Measurements from ENCODE around the gene RASGRP3. TPM values are rescaled to one million over a fixed set of nuclear protein-coding genes. Genes with fewer than 3 reads are reported as not detected.

RASGRP3 gene
- polyA plus RNA-seq, 2 of the 4 experiments (the other 2 are of a cell fraction) = 1.5 to 1.7 TPM

DNA sequence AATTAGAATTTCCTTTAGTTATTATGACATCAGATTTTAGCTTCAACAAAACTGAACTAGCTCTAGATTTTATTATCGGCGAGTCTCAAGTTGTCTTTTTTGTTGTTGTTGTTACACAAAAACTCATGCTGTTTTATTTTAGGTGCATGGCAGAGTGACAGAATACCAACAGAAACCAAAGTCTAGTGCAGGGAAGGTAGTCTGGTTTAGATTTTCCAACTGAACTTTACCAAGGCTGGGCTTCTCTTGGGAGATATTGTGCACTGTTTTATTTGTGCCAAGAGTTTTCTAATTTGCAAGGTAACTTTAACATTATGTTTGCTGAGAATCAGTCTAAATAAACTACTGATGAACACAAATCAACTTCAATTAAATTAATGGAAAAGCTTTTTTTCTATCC, 43.6 kb upstream of the RASGRP3 start (continued):
- TF ChIP-seq RAD21 (conservative IDR thresholded peaks at IDR 0.05 in 1 of 2, IDR thresholded peaks at IDR 0.05 in 1 of 2) = no peak
- no peak for TF ChIP-seq HOXA7 (CRISPR knock-in tag; IDR thresholded peaks at IDR 0.05)
- TF ChIP-seq CEBPB (IDR thresholded peaks at IDR 0.05) = no peak

DNA sequence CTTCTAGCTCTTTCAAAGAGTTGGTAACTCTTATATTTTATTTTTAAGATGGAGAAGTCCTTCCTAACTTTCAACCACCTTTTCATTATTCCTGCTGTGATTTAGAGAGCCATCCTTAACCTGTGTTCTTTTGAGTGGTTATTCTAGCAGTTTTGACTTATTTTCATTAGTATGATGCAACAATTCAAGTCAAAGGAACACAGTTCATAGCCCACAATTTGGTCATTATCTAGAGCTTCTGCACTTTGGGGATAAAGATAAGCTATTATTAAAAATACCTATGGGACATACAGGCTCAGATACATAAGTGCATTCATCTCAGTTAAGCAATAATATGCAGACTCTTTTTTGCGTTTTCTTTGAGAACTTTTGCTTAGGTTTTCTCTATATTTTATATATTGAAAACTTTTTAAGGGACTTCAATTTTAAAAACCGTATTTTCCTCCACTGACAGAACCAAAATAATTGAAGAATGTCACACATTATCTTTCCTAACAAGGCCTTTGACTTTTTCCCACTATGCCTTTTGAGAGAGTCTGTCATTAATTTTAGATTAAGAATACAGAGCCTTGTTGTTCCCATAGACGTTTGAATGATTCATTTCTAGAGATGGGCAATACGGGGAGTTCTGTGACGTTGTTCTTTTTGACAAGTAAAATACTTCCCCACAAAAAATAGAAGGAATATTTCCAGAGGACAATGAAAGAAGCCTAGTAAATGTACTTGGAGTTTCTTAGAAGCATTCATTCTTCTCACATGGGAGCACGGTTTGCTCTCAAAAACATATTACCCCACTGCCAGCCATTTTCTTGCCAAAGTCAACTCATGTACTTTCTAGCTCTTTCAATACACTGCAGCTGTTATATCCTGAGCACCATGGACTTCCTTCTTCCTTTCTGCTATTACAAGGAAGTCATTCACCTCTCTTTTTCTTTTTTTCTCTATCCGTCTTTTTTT, 42.9 kb upstream of the RASGRP3 start:
- H3K4me3 ChIP-seq = no peak overlapping the region
- no peak for DNase-seq (ENCODE audit: low read depth in 1 of 2, low spot score in 1 of 2)
- H3K27ac ChIP-seq = no peak overlapping the region
- FAIRE-seq = no peak
- no peak for ATAC-seq
- no peaks in the 10 kb centered on the region for H3K9me3 ChIP-seq
- ChIA-PET CTCF (interaction anchor here (0.6 to 5.1 kb wide), 7 partner anchors 8 to 789 kb away, joined by 3 to 30 read pairs (median 4); no protein-coding TSS in a partner anchor), POLR2A (no interaction called here)
- TF ChIP-seq HOXB5 (CRISPR knock-in tag; IDR thresholded peaks at IDR 0.05) (no peak), CHD2 (IDR thresholded peaks at IDR 0.05; ENCODE audit: low read length, partially characterized antibody) (no peak), JUN (IDR thresholded peaks at IDR 0.05) (no peak), FOXS1 (CRISPR knock-in tag; IDR thresholded peaks at IDR 0.05) (no peak), EHF (CRISPR knock-in tag; IDR thresholded peaks at IDR 0.05) (no peak), RAD21 (conservative IDR thresholded peaks at IDR 0.05 in 1 of 2, IDR thresholded peaks at IDR 0.05 in 1 of 2) (no peak), JUNB (IDR thresholded peaks at IDR 0.05) (no peak), KDM5A (IDR thresholded peaks at IDR 0.05) (no peak), CHD4 (IDR thresholded peaks at IDR 0.05; ENCODE audit: borderline replicate concordance) (no peak), HOXA7 (CRISPR knock-in tag; IDR thresholded peaks at IDR 0.05) (no peak), ZNF302 (CRISPR knock-in tag; IDR thresholded peaks at IDR 0.05) (no peak), SMC3 (IDR thresholded peaks at IDR 0.05) (no peak), BHLHE40 (IDR thresholded peaks at IDR 0.05; ENCODE audit: low read depth, low read length) (no peak)
- TF ChIP-seq, protein P1, sequence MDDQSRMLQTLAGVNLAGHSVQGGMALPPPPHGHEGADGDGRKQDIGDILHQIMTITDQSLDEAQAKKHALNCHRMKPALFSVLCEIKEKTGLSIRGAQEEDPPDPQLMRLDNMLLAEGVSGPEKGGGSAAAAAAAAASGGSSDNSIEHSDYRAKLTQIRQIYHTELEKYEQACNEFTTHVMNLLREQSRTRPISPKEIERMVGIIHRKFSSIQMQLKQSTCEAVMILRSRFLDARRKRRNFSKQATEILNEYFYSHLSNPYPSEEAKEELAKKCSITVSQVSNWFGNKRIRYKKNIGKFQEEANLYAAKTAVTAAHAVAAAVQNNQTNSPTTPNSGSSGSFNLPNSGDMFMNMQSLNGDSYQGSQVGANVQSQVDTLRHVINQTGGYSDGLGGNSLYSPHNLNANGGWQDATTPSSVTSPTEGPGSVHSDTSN (IDR thresholded peaks at IDR 0.05) = no peak
- no peak overlapping the region for H3K4me2 ChIP-seq
- peaks cover 13% of the 10 kb centered on the region for H3K4me1 ChIP-seq
- WGBS (ENCODE audit: missing lambda C conversion rate) = 88% methylated on average over 7 of the region's 7 CpGs

DNA sequence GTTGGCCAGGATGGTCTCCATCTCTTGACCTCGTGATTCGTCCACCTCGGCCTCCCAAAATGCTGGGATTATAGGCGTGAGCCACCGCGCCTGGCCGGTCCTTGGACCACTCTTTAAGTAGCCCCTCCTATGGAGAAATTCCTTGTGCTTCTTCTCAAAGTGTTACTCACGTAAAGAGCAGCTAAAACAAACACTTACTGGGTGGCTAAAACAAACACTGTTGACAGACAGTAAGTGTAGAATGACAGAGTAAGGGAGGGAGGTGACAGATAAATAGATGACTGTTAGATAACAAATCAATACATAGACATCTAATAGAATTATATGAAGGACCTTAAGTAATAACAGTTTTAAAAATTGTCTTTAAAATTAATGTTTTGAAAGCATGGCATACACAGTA, 40.9 kb upstream of the RASGRP3 start:
- TF ChIP-seq GATA3 (IDR thresholded peaks at IDR 0.05; ENCODE audit: borderline replicate concordance) (0 out of 2 replicates have a peak, but pooled peaks have one; percentile 34), RFX5 (IDR thresholded peaks at IDR 0.05) (no peak), TFCP2L1 (CRISPR knock-in tag; IDR thresholded peaks at IDR 0.05) (no peak)
- TF ChIP-seq, protein P2, sequence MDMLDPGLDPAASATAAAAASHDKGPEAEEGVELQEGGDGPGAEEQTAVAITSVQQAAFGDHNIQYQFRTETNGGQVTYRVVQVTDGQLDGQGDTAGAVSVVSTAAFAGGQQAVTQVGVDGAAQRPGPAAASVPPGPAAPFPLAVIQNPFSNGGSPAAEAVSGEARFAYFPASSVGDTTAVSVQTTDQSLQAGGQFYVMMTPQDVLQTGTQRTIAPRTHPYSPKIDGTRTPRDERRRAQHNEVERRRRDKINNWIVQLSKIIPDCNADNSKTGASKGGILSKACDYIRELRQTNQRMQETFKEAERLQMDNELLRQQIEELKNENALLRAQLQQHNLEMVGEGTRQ (IDR thresholded peaks at IDR 0.05) = no peak
- no peak overlapping the region for H3K4me3 ChIP-seq
- H3K9me3 ChIP-seq = no peaks in the 10 kb centered on the region
- H3K4me1 ChIP-seq = peaks cover 13% of the 10 kb centered on the region
- peak overlapping the region; percentile 18; the same call in 1 of the 3 replicates for H3K4me2 ChIP-seq
- WGBS (ENCODE audit: missing lambda C conversion rate) = 71% methylated on average over 8 of the region's 8 CpGs
- FAIRE-seq = no peak
- ChIA-PET POLR2A (no interaction called here), CTCF (interaction anchor here (0.9 to 1.2 kb wide), 4 partner anchors 22 to 147 kb away, joined by 3 to 4 read pairs (median 3); no protein-coding TSS in a partner anchor)
- no peak for ATAC-seq
- DNase-seq (ENCODE audit: low read depth in 1 of 2, low spot score in 1 of 2) = no peak
- H3K27ac ChIP-seq = no peak overlapping the region

DNA sequence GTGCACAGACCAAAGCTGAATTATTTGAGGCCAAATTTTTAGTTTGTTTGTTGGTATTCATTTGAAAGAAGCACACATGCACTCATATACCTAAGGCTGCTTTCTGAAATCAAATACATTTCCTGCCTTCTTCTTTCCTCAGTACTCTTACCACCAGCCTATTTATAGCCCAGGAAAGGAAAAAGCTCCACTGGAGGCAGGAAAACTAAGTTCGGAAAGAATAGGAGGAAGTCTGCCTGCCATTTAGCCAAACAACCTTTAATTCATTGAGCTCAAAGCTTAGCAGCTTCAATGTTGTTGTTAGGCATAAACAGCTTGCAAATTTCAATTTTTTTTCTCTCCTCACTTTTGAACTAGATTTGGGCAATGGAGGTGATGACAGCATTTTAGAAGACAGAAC, 40.4 kb upstream of the RASGRP3 start:
- Histone ChIP-seq H3K4me2 (peak overlapping the region; percentile 18; the same call in 1 of the 3 replicates), H3K4me1 (peaks cover 13% of the 10 kb centered on the region), H3K27ac (no peak overlapping the region), H3K9me3 (no peaks in the 10 kb centered on the region), H3K4me3 (no peak overlapping the region)
- FAIRE-seq (no peak), ATAC-seq (no peak), DNase-seq (ENCODE audit: low read depth in 1 of 2, low spot score in 1 of 2) (no peak)
- WGBS (ENCODE audit: missing lambda C conversion rate) = 70% methylated on average over 1 of the region's 1 CpG
- ChIA-PET CTCF (interaction anchor here (0.9 to 1.2 kb wide), 3 partner anchors 23 to 41 kb away, joined by 3 read pairs; no protein-coding TSS in a partner anchor), POLR2A (no interaction called here)
- TF ChIP-seq RAD21 (conservative IDR thresholded peaks at IDR 0.05 in 1 of 2, IDR thresholded peaks at IDR 0.05 in 1 of 2) (no peak), CBX8 (IDR thresholded peaks at IDR 0.05) (no peak), ESRRA (IDR thresholded peaks at IDR 0.05; ENCODE audit: borderline replicate concordance, low read length) (no peak), NFE2L2 (conservative IDR thresholded peaks at IDR 0.05; ENCODE audit: low read length) (no peak), SMC3 (IDR thresholded peaks at IDR 0.05) (no peak), RNF2 (IDR thresholded peaks at IDR 0.05; ENCODE audit: borderline replicate concordance, low read depth) (no peak), MAFK (IDR thresholded peaks at IDR 0.05; ENCODE audit: partially characterized antibody) (no peak), EP300 (IDR thresholded peaks at IDR 0.05) (no peak), ZNF302 (CRISPR knock-in tag; IDR thresholded peaks at IDR 0.05) (no peak)
- TF ChIP-seq, protein P3, sequence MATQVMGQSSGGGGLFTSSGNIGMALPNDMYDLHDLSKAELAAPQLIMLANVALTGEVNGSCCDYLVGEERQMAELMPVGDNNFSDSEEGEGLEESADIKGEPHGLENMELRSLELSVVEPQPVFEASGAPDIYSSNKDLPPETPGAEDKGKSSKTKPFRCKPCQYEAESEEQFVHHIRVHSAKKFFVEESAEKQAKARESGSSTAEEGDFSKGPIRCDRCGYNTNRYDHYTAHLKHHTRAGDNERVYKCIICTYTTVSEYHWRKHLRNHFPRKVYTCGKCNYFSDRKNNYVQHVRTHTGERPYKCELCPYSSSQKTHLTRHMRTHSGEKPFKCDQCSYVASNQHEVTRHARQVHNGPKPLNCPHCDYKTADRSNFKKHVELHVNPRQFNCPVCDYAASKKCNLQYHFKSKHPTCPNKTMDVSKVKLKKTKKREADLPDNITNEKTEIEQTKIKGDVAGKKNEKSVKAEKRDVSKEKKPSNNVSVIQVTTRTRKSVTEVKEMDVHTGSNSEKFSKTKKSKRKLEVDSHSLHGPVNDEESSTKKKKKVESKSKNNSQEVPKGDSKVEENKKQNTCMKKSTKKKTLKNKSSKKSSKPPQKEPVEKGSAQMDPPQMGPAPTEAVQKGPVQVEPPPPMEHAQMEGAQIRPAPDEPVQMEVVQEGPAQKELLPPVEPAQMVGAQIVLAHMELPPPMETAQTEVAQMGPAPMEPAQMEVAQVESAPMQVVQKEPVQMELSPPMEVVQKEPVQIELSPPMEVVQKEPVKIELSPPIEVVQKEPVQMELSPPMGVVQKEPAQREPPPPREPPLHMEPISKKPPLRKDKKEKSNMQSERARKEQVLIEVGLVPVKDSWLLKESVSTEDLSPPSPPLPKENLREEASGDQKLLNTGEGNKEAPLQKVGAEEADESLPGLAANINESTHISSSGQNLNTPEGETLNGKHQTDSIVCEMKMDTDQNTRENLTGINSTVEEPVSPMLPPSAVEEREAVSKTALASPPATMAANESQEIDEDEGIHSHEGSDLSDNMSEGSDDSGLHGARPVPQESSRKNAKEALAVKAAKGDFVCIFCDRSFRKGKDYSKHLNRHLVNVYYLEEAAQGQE (IDR thresholded peaks at IDR 0.05) = no peak
